Measurements from ENCODE around the gene TK1. TPM values are rescaled to one million over a fixed set of nuclear protein-coding genes. Genes with fewer than 3 reads are reported as not detected.

Gene TK1
- total RNA-seq, 1 donor, result 75.9 TPM

DNA sequence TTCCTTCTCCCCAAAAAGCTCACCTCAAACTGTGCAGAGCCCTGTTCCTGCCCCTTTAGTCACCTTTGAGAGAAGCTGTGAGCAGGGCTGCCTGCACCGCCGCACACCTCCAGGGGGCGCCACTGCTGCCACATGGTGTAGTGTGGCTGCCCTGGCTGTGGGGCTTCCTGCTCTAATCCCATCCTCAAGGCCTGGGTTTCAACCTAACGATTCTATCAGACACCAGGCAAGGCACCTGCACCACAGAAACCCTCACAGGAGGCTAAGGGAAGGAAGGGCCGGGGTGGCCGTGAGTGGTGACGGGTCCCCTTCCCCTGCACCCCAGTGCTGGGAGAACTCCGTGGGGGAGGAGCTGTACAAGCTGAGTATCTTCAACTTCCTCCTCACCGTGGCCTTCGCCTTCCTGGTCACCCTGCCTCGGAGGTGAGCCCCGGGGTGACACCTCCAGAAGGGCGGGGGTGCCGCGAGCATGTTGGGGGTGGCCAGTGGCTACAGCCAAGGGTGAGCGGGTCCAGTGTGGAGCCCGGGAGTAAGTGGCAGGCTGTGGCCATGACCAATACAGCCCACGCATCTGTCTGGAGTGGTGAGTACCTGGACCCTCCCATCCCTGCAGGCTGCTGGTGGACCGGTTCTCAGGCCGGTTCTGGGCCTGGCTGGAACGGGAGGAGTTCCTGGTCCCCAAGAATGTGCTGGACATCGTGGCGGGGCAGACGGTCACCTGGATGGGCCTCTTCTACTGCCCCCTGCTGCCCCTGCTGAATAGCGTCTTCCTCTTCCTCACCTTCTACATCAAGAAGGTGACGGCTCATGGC is 49.3 kb downstream of the TK1 start:
- TF ChIP-seq, protein P1, sequence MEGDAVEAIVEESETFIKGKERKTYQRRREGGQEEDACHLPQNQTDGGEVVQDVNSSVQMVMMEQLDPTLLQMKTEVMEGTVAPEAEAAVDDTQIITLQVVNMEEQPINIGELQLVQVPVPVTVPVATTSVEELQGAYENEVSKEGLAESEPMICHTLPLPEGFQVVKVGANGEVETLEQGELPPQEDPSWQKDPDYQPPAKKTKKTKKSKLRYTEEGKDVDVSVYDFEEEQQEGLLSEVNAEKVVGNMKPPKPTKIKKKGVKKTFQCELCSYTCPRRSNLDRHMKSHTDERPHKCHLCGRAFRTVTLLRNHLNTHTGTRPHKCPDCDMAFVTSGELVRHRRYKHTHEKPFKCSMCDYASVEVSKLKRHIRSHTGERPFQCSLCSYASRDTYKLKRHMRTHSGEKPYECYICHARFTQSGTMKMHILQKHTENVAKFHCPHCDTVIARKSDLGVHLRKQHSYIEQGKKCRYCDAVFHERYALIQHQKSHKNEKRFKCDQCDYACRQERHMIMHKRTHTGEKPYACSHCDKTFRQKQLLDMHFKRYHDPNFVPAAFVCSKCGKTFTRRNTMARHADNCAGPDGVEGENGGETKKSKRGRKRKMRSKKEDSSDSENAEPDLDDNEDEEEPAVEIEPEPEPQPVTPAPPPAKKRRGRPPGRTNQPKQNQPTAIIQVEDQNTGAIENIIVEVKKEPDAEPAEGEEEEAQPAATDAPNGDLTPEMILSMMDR (IDR thresholded peaks at IDR 0.05; ENCODE audit: insufficient read depth, low read length), result peak; percentile 37
- DNase-seq (ENCODE audit: low read depth), result no peak
- H3K4me3 ChIP-seq (ENCODE audit: low read depth, low read length), result no peak overlapping the region

DNA sequence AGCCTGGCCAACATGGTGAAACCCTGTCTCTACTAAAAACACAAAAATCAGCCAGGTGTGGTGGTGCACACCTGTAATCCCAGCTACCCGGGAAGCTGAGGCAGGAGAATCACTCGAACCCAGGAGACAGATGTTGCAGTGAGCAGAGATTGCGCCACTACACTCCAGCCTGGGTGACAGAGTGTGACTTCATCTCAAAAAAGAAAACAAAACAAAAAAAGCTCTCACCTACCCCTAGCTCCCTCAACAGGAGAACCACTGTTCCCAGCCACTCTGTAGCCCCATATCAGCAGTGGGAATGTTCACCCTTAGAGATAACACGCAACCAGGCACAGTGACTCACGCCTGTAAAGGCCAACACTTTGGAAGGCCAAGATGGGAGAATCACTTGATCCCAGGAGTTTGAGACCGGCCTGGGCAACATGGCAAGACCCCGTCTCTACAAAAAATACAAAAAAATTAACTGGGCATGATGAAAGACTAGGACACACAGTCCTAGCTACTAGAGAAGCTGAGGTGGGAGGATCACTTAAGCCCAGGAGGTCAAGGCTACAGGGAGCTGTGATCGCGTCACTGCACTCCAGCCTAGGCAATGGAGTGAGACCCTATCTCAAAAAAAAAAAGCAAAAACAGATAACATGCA is 50.9 kb downstream of the TK1 start:
- TF ChIP-seq, protein P1 (IDR thresholded peaks at IDR 0.05; ENCODE audit: insufficient read depth, low read length), result no peak
- no peak for DNase-seq (ENCODE audit: low read depth)

DNA sequence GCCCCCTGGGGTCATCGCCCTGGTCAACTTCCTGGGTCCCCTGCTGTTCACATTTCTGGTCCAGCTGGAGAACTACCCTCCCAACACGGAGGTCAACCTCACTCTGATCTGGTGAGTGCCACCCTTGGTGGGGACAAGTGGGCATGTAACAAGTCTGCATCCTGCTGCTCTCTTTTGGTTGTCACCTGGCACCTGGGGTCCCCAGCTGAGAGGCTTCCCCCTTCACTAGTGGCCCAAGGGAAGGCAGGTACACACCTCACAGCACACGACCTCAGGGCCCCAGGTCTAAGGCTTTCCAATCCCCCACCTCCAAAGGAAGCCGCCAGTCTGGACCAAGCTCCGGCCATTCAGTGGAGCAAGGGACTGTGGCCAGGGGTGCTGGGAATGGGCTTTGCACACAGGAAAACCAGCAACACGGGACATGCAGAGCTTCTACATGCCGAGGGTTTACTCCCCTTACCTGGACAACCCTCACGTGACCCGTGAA is 51.9 kb downstream of the TK1 start:
- H3K4me3 ChIP-seq (ENCODE audit: low read depth, low read length), result no peak overlapping the region
- no peak for DNase-seq (ENCODE audit: low read depth)
- TF ChIP-seq, protein P1 (IDR thresholded peaks at IDR 0.05; ENCODE audit: insufficient read depth, low read length), result no peak

More for the DNA sequence above, 50.9 kb downstream of the TK1 start:
- H3K4me3 ChIP-seq (ENCODE audit: low read depth, low read length), result no peak overlapping the region

DNA sequence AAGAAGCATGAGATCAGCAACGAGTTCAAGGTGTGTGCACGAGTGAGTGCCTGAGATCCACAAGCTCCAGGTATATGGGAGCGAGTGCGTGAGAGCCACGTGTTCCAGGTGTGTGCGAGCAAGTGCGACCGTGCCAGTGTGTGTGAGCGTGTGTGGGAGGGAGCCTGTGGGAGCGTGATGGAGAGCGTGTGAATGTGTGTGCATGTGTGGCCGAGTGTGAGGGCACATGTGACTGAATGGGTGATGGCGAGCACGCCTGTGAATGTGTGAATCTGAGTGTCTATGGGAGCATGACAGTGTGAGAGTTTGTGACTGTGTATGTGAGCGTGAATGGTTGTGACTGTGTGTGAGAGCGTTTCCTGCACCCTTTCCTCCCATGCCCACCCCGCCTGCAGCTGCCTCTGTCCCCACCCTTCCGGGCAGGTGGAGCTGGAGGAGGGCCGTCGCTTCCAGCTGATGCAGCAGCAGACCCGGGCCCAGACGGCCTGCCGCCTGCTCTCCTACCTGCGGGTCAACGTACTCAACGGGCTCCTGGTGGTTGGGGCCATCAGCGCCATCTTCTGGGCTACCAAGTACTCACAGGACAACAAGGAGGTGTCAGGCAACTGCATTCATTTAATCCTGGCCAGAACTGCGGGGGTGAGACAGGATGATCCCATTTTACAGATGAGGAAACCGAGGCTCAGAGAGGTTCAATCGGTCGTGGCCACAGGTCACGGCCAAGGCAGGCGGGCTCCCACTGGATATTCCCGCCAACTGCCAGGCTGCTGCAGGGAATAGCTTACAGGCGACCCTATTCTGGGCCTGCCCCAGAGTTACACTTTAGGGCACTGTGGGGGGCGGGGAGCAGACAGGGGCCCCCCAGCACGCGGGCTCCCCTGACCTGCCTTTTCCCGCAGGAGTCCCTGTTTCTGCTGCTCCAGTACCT is 52.6 kb downstream of the TK1 start:
- no peak overlapping the region for H3K4me3 ChIP-seq (ENCODE audit: low read depth, low read length)
- DNase-seq (ENCODE audit: low read depth), result no peak
- TF ChIP-seq, protein P1 (IDR thresholded peaks at IDR 0.05; ENCODE audit: insufficient read depth, low read length), result peak; percentile 33

DNA sequence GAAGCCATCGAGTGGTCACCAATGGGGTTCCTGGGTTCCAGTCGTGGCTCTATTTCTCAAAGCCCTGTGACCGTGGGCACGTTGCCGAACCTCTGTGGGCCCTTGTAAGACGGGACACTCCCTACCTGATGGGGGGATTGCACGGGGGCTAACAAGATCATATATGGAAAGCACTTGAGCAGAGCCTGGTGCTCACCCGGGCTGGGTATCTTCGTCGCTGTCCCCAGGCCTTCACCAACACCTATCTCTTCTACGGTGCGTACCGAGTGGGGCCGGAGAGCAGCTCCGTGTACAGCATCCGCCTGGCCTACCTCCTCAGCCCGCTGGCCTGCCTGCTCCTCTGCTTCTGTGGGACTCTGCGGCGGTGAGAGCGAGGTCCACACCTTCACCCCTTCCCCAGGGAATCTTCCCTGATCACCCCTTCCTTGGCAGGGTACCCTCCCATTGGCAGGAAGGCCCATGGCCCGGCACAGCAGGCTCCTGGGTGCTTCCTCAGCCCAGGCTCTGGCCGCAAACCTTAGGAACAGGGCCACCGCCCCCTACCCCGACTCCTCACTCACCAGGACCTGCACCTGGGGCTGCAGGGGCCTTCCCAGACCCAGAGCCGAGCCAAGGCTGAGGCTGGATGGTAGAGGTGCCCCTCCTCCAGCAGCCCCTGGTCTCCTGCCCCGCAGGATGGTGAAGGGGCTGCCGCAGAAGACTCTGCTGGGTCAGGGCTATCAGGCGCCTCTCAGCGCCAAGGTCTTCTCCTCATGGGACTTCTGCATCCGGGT is 53.5 kb downstream of the TK1 start:
- no peak overlapping the region for H3K4me3 ChIP-seq (ENCODE audit: low read depth, low read length)
- DNase-seq (ENCODE audit: low read depth), result no peak
- TF ChIP-seq, protein P1 (IDR thresholded peaks at IDR 0.05; ENCODE audit: insufficient read depth, low read length), result no peak

DNA sequence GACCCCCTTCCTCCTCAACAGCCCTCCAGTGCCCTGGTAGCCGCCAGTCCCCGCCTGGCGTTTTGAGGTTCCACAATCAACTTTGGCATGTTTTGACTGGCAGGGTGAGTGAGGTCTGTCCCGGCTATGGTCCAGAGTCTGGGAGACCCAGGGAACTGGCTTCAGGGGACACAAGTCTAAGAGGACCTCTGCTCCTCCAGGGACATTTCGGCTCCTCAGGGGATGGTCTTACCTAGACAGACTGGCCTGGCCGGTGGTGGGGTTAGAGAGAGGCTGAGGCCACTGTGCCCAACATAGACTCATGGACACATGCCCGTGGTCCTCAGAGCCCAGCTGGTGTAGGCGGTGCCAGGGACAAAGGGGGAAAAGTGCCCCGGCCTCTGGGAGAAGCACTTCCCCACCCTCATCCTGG is 54.1 kb downstream of the TK1 start:
- no peak for DNase-seq (ENCODE audit: low read depth)
- H3K4me3 ChIP-seq (ENCODE audit: low read depth, low read length), result no peak overlapping the region
- TF ChIP-seq, protein P1 (IDR thresholded peaks at IDR 0.05; ENCODE audit: insufficient read depth, low read length), result no peak

Data from fibroblast of the aortic adventitia (primary cell).